ENCODE measurements around the gene NXT2.

DNA sequence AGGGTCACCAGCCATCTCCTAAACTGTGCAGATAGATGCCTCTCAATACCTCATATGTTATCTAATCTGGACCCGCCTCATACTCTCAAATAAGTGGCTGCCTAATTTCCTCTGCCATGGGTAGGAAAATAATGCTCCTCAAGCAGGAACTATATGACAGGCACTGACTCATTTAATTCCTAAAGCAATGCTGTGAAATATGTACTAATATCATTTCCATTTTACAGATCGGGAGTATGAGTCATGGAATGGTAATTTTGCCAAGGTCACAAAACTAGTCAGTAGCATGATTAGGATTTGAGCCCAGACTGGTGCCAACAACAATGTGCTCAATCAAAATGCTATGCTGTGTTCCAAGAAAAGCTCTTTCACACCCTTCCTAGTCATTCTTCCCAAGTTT lies 3.0 kb upstream of the NXT2 start:
- TF ChIP-seq TBL1XR1 (IDR thresholded peaks at IDR 0.05; ENCODE audit: low read length in 2 of 2) (no peak), RBM22 (IDR thresholded peaks at IDR 0.05; ENCODE audit: low read depth, low read length, poor library complexity, severe bottlenecking) (no peak), ZBTB8A (IDR thresholded peaks at IDR 0.05; ENCODE audit: partially characterized antibody) (no peak), ELF2 (CRISPR knock-in tag; IDR thresholded peaks at IDR 0.05) (no peak), TEAD4 (IDR thresholded peaks at IDR 0.05; ENCODE audit: low read length) (no peak), TEAD4 (CRISPR knock-in tag; IDR thresholded peaks at IDR 0.05; ENCODE audit: borderline replicate concordance) (no peak), ZBTB7A (IDR thresholded peaks at IDR 0.05; ENCODE audit: borderline replicate concordance, control insufficient read depth, low read depth, low read length) (no peak), JUND (IDR thresholded peaks at IDR 0.05; ENCODE audit: borderline replicate concordance, low read depth, low read length) (no peak), JUND (tag; IDR thresholded peaks at IDR 0.05; ENCODE audit: borderline replicate concordance, low read depth, low read length) (no peak)
- TF ChIP-seq, protein P1, sequence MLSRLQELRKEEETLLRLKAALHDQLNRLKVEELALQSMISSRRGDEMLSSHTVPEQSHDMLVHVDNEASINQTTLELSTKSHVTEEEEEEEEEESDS (CRISPR knock-in tag; IDR thresholded peaks at IDR 0.05), result no peak
- TF ChIP-seq, protein P2, sequence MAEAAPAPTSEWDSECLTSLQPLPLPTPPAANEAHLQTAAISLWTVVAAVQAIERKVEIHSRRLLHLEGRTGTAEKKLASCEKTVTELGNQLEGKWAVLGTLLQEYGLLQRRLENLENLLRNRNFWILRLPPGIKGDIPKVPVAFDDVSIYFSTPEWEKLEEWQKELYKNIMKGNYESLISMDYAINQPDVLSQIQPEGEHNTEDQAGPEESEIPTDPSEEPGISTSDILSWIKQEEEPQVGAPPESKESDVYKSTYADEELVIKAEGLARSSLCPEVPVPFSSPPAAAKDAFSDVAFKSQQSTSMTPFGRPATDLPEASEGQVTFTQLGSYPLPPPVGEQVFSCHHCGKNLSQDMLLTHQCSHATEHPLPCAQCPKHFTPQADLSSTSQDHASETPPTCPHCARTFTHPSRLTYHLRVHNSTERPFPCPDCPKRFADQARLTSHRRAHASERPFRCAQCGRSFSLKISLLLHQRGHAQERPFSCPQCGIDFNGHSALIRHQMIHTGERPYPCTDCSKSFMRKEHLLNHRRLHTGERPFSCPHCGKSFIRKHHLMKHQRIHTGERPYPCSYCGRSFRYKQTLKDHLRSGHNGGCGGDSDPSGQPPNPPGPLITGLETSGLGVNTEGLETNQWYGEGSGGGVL (CRISPR knock-in tag; IDR thresholded peaks at IDR 0.05), result no peak
- TF ChIP-seq, protein P3, sequence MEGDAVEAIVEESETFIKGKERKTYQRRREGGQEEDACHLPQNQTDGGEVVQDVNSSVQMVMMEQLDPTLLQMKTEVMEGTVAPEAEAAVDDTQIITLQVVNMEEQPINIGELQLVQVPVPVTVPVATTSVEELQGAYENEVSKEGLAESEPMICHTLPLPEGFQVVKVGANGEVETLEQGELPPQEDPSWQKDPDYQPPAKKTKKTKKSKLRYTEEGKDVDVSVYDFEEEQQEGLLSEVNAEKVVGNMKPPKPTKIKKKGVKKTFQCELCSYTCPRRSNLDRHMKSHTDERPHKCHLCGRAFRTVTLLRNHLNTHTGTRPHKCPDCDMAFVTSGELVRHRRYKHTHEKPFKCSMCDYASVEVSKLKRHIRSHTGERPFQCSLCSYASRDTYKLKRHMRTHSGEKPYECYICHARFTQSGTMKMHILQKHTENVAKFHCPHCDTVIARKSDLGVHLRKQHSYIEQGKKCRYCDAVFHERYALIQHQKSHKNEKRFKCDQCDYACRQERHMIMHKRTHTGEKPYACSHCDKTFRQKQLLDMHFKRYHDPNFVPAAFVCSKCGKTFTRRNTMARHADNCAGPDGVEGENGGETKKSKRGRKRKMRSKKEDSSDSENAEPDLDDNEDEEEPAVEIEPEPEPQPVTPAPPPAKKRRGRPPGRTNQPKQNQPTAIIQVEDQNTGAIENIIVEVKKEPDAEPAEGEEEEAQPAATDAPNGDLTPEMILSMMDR (IDR thresholded peaks at IDR 0.05 in 2 of 3, conservative IDR thresholded peaks at IDR 0.05 in 1 of 3; ENCODE audit: insufficient read depth in 2 of 3, low read depth in 1 of 3, low read length in 3 of 3), result no peak
